ENCODE measurements around the gene MYF5.

The MYF5 gene

DNA sequence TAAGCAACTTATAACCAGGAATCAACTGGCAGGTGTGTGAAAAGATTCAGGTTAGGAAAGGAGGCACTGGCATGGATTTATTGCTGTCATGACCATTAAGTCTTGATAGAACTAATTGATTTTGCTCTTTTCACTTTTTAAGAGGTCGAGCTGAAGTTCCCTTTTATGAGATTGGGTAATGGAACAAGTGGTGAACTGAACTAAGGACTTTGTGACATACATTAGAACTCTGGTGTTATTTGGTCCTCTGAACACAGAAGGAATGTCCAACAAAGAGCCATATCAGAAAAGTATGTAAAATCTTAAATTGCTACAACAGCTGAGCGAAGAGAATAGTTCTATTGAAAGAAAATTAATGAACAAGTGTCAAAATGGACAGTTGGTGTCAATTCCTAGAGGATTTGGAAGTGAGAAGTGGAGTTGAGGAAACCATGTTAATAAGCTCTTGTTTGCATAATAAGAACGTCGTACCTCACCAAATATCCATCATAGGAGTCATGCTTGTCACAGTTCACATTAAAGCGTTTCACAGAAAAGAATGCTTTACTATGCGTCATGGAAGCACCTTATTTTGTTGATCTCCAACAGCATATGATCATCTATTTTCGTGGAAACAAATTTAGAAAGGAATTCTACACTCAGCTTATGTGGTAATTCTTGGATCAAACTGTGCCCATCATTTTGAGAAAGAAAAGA, 17.7 kb upstream of the MYF5 start:
- Mint-ChIP-seq H3K4me1 (ENCODE audit: low read depth) (no peaks in the 10 kb centered on the region), H3K4me3 (no peak overlapping the region), H3K36me3 (no peaks in the 10 kb centered on the region), H3K9me3 (ENCODE audit: low read depth) (no peaks in the 10 kb centered on the region), H3K27me3 (no peaks in the 10 kb centered on the region), H3K27ac (no peak overlapping the region)

DNA sequence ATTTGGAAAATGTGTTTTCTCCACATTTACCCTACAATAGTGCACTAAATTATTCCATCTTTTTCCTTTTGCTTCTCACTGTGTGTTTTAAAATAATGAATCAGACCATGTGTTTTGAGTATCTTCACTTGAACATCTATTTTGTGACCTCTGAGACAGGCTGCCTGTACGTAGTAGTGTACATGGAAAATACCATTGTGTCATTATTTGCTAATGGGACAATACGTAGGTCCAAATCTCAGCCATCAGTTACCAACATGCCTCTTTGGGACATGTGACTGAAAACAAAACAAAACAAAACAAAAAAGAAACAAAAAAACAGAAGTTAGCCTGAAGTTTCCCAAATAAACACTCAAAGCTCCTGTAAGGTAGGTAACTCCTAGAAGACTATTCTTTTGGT, 16.4 kb upstream of the MYF5 start:
- Mint-ChIP-seq H3K4me1 (ENCODE audit: low read depth) (no peaks in the 10 kb centered on the region), H3K4me3 (no peak overlapping the region), H3K27me3 (peaks cover 1% of the 10 kb centered on the region), H3K36me3 (no peaks in the 10 kb centered on the region), H3K9me3 (ENCODE audit: low read depth) (no peaks in the 10 kb centered on the region), H3K27ac (no peak overlapping the region)

DNA sequence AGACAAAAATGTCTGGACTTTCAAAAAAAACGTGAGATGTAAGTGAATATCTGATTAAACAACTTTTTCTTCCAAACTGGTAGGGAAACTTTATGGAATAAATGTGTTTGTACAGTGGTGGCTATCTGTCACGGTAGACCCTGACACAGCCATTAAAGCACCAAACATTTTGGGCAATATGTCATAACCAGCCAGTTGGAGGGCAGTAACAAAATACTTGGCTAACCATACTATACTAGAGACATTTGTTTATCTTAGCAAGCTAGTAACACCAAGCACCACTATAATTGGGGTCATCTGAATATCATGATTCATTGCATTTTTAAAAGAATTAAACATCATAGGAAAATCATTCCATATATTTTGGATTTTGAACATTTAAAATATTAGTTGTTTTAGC, 15.3 kb upstream of the MYF5 start:
- H3K9me3 Mint-ChIP-seq (ENCODE audit: low read depth), result peaks cover 3% of the 10 kb centered on the region

DNA sequence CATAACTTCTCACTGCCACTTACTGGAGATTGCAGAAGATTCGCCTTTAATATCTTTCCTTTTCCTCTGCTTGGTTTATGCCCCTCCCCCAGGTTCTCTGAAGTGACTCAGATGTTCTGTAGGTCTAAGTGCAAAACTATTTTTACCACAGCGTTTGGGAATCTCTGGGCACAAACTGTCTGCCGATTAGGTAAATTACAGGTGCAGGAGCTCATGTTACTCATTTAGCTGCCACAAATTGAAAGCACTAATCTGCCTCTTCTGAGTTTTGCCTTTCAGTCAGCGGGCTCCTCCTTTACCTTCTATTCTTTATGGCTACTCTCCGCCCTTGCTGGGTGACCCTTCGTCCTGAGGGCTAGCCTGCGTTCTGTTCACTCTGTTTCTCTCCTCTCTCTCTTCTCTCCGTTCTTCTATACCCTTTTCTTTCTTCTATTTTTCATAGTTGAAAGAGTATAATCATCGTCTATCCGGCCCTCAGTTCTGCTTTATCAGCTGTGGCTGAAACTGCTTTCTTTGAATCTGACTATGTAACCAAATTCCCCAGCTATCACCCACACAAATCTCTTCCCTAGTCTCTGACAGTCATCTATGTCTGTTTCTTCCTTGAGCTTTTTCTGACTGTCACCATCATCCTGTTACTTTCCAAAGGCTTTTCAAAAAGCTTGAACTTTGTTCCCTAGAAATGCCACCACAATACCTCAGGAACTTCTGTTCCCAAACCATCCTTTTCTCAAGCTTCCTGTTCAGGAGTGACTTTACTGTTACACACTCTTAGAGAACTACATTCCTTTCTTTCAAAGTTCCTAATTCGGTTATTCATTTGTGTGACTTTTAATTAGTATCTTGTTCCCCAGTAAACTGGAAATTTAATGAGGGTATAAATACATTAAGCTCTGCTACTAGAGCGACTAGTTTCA, 13.6 kb upstream of the MYF5 start:
- Mint-ChIP-seq H3K36me3 (no peaks in the 10 kb centered on the region), H3K4me1 (ENCODE audit: low read depth) (no peaks in the 10 kb centered on the region), H3K9me3 (ENCODE audit: low read depth) (peaks cover 3% of the 10 kb centered on the region), H3K27ac (no peak overlapping the region), H3K27me3 (peaks cover 8% of the 10 kb centered on the region), H3K4me3 (no peak overlapping the region)

More for the DNA sequence above, 15.3 kb upstream of the MYF5 start:
- no peak overlapping the region for H3K4me3 Mint-ChIP-seq
- H3K27ac Mint-ChIP-seq, result no peak overlapping the region
- H3K27me3 Mint-ChIP-seq, result peaks cover 2% of the 10 kb centered on the region
- no peaks in the 10 kb centered on the region for H3K36me3 Mint-ChIP-seq
- no peaks in the 10 kb centered on the region for H3K4me1 Mint-ChIP-seq (ENCODE audit: low read depth)

DNA sequence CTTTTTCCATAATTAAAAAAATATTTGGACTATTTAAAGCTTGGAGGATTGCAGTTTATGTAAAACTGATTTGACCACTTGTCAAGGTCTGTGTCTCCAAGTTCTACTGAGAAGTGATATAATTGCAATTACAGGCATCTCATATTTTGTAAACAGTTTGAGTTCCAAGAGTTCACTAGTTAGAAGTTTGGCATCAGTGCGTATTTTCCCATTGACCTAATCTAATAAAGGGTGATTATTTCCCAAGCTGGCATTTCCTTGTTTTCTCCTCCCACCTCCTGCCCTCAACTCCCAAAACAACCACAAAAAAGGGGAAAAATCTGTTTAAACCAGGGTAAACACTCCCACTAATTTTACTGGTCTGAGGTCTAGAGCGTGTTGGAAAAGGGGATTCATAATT, 12.3 kb upstream of the MYF5 start:
- Mint-ChIP-seq H3K27me3 (peaks cover 17% of the 10 kb centered on the region), H3K36me3 (no peaks in the 10 kb centered on the region), H3K27ac (no peak overlapping the region), H3K9me3 (ENCODE audit: low read depth) (peaks cover 3% of the 10 kb centered on the region), H3K4me3 (no peak overlapping the region), H3K4me1 (ENCODE audit: low read depth) (no peaks in the 10 kb centered on the region)

DNA sequence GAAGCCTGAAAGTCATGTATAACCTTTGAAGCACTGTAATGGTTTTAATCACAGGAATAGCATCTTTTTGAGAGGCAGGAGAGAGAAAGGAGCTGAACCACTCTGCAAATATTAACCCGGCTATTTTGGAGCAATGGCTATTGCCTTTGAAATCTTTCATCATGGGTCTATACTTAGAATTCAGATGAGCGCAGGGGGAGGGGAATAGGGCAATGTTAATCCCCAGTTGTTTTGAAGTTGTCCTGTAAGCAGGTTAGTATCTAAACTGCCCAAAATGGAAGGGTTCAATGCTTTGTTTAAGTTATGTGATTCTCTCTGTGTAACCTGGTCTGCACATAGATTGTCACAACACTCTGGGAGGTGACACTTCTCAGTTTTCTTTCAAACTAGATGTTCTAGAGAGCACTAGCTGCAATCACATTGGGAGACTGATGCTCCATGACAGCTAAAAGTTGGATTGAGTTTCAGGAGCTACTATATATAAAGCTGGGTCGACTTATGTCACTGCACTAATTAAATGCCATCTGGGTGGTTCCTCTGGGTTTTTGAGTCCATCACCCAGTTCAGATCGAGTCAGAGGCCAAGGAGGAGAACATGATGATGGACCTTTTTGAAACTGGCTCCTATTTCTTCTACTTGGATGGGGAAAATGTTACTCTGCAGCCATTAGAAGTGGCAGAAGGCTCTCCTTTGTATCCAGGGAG, 9.4 kb upstream of the MYF5 start, which contains the start of gene MYF6:
MYF6 (plus strand) TSS at position 509 of the 704 bp plus-strand sequence; CDS start at position 595, 86 bp downstream.
- Mint-ChIP-seq H3K4me1 (ENCODE audit: low read depth) (no peaks in the 10 kb centered on the region), H3K4me3 (no peak within 1 kb of the TSS), H3K27me3 (peaks cover 31% of the 10 kb centered on the region), H3K9me3 (ENCODE audit: low read depth) (peaks cover 3% of the 10 kb centered on the region), H3K36me3 (no peaks in the 10 kb centered on the region), H3K27ac (no peak within 1 kb of the TSS)

DNA sequence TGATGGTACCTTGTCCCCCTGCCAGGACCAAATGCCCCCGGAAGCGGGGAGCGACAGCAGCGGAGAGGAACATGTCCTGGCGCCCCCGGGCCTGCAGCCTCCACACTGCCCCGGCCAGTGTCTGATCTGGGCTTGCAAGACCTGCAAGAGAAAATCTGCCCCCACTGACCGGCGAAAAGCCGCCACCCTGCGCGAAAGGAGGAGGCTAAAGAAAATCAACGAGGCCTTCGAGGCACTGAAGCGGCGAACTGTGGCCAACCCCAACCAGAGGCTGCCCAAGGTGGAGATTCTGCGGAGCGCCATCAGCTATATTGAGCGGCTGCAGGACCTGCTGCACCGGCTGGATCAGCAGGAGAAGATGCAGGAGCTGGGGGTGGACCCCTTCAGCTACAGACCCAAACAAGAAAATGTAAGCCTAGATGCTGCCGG, 8.9 kb upstream of the MYF5 start:
- Mint-ChIP-seq H3K9me3 (ENCODE audit: low read depth) (peaks cover 3% of the 10 kb centered on the region), H3K4me3 (no peak overlapping the region), H3K27me3 (peaks cover 31% of the 10 kb centered on the region), H3K36me3 (no peaks in the 10 kb centered on the region), H3K27ac (no peak overlapping the region), H3K4me1 (ENCODE audit: low read depth) (no peaks in the 10 kb centered on the region)

DNA sequence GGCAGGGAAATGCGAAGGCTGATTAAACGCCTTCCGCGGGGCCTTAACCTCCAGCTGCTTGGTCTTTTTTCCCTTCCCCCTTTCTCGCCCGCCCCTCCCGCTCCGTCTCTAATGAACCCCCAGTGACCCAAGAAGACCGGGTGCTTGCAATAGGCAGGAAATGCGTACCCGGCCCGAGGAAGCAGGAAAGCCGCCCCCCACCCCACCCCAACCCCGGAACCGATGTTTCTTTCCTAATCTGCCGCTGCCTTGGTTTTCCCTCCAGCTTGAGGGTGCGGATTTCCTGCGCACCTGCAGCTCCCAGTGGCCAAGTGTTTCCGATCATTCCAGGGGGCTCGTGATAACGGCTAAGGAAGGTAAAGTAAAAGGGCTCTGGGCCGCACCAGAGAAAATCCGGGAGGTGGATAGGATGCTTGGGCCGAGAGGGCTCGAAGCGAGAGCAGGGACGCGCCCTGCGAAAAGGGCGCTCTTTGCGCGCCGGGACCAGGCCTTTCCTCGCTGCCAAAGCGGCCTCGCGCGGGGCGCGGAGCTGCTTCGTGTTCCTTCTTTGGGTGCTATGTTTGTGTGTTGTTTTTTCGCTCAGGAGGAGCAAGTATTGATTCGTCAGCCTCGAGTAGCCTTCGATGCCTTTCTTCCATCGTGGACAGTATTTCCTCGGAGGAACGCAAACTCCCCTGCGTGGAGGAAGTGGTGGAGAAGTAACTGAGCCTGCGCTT, 8.3 kb upstream of the MYF5 start:
- Mint-ChIP-seq H3K27me3 (peaks cover 31% of the 10 kb centered on the region), H3K4me3 (no peak overlapping the region), H3K9me3 (ENCODE audit: low read depth) (peaks cover 3% of the 10 kb centered on the region), H3K4me1 (ENCODE audit: low read depth) (no peaks in the 10 kb centered on the region), H3K36me3 (no peaks in the 10 kb centered on the region), H3K27ac (no peak overlapping the region)

DNA sequence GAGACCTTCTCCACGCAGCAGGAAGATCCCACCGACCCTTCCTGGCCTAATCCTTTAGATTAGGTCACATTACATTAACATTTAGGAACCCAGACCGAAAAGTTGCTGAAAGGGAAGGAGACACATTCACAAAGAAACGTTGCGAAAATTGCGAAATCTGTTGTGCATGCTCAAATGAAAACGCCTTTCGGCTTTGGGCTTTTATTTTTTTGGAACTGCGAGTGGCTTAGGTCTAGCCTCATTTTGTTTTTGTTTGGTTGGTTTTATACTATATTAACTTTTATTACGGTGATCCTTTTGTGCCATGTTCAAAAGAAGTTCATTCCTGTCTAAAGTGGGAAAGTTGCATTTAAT, 7.8 kb upstream of the MYF5 start:
- Mint-ChIP-seq H3K9me3 (ENCODE audit: low read depth) (peaks cover 3% of the 10 kb centered on the region), H3K27ac (no peak overlapping the region), H3K27me3 (peaks cover 37% of the 10 kb centered on the region), H3K4me1 (ENCODE audit: low read depth) (no peaks in the 10 kb centered on the region), H3K36me3 (no peaks in the 10 kb centered on the region), H3K4me3 (no peak overlapping the region)

DNA sequence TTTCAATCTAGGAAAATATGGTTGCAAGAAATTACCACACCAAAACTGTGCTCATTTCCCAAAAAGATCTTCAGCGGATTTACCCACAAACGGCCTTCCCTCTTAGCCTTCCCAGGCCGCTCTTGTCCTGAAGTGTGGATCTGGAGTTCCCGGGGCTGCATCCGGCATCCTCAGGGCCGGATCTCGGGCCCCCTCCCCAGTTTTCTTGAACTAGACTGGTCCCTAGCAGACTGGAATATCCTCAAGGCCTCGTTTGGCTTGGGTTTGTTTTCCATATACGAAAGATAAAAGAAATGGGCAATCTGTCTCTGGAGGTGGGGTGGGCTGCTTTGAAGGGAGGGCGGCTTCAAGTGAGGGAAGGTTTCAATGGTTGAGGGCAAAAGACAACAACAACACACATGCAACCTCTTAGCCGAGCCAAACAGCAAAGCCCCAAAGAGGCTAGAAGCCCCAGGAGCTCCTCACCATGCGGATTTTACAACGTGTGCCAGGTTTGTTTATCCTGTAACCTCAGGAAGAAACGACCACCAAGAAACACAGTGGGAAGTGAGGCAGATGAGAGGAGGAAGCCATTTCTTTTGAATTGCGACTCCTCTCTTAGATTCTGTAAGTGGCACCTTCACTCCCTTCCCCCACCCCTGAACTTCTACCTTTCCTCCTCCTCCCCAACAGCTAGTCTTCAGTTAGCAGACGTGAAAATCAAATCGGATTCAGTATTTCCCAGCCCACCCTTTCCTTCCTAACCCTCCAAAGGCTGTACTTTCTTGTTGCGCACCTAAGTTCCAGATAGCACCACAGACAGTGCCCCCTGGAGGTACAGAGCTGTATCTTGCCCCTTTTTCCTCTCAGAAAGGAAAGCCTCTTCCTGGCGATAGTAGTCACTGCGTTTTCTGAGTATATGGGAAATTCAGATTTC, 6.6 kb upstream of the MYF5 start:
- Mint-ChIP-seq H3K4me1 (ENCODE audit: low read depth) (no peaks in the 10 kb centered on the region), H3K9me3 (ENCODE audit: low read depth) (peaks cover 3% of the 10 kb centered on the region), H3K4me3 (no peak overlapping the region), H3K27me3 (peaks cover 45% of the 10 kb centered on the region), H3K36me3 (no peaks in the 10 kb centered on the region), H3K27ac (no peak overlapping the region)

DNA sequence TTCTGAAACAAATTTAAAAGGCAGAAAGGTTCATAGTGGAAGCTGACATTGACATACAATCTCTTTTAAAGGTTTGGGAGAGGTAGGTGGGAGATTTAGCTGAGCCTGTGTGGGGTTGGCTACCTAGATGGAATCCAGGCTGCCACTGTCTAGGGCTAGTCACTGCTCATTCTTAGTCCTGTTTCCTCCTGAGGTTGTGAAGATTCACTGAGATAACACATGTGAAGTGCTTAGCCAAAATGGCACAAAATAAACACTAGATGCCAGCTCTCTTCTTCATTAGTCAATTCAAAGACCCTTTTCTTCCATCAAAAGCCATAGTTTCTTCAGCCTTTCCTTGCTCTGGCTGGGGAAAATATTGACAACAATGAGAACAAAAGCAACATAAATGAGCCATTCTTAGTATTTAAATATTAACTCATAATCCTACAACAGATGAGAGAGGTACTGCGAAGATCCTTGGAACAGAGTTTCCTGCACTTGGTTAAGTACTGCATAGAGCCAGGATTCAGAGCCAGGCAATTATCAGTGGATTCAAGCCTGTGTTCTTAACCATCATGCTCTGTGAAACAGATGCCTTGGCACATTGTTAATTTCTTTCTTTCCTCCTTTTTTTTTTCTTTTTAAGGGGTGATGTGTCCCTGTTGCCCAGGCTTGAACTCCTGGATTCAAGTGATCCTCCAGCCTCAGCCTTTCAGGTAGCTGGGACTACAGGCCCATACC, 5.8 kb upstream of the MYF5 start:
- no peaks in the 10 kb centered on the region for H3K4me1 Mint-ChIP-seq (ENCODE audit: low read depth)
- peaks cover 46% of the 10 kb centered on the region for H3K27me3 Mint-ChIP-seq
- no peaks in the 10 kb centered on the region for H3K36me3 Mint-ChIP-seq
- no peaks in the 10 kb centered on the region for H3K9me3 Mint-ChIP-seq (ENCODE audit: low read depth)
- H3K4me3 Mint-ChIP-seq, result no peak overlapping the region
- no peak overlapping the region for H3K27ac Mint-ChIP-seq

DNA sequence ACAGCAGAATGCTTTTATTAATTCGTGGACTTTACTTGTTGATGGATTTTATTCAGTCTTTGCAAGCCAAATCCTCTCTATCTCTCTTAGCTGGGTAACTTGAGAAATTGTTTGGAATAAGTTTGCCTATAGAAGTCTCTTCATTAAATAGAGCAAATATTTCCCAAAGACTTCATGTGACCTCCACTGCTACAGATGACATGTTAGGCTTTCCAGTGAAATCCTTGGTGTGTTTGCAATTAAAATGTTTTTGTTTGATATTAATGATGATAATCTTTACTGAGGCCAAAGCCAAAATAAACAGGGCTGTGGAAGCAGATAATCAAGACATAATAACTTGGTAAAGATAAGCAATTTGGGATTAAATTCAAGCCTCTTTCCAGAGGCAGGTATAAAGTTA, 4.8 kb upstream of the MYF5 start:
- H3K27ac Mint-ChIP-seq, result no peak overlapping the region
- no peak overlapping the region for H3K4me3 Mint-ChIP-seq
- peaks cover 51% of the 10 kb centered on the region for H3K27me3 Mint-ChIP-seq
- H3K9me3 Mint-ChIP-seq (ENCODE audit: low read depth), result no peaks in the 10 kb centered on the region
- H3K4me1 Mint-ChIP-seq (ENCODE audit: low read depth), result no peaks in the 10 kb centered on the region
- H3K36me3 Mint-ChIP-seq, result no peaks in the 10 kb centered on the region

DNA sequence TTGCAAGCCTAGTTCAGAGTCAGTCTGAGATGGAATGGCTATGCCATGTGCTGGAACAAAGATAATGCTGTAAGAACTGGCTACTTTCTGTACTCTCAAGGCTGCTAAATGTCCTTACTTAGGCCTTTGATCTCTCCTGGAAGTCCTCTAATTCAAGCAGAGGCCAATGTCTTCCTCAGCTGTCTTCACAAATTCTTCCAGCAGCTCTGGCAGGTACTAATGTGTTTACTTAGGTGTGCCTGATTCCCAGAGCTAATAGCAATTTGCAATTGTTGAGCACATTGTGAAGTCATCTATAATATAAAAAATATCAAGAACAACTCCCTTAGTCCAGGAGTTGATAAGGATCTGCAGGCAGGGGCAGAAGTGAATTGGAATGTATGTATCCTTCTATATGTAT, 3.8 kb upstream of the MYF5 start:
- Mint-ChIP-seq H3K4me1 (ENCODE audit: low read depth) (no peaks in the 10 kb centered on the region), H3K36me3 (no peaks in the 10 kb centered on the region), H3K27ac (no peak overlapping the region), H3K27me3 (peaks cover 46% of the 10 kb centered on the region), H3K4me3 (no peak overlapping the region), H3K9me3 (ENCODE audit: low read depth) (no peaks in the 10 kb centered on the region)
